ENCODE results near the gene ZNF134.

The ZNF134 gene

DNA sequence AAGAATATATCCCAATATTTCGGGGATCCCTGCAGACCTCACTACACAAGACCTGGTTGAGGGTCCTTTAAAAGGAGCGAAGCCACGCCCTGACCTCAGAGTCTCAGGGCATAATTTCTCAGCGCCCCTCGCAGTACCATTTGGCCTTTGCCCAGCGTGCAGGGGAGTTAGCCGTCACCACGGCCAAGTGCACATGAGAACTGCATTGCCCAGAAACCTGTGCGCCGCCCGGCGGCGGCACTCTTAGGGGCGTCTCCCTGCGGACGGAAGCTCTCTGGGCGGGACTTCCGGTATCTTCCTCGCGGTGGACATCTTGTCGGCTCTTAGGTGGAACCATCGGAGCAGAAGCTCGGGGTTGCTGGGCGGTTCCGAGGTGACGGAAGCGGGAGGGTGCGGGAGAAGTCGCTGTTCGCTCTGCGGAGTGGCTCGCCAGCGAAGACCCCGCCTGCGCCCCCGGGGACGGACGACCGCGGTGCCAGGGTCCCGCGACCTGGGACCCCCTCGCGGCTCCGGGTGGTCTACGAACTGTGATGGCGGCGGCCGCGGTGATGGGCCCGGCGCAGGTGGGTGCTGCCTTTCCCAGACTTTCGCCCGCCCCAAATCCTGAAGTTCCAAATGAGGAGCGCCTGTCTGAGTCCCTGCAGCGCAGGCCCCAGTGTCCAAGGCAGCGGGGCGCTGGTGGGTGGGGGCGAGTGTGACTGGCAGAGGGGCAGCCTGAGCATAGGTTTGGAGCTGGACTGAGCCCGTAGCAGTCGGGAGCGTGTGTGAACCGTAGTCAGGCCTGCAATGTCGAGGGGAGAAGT lies at the start of gene ZNF134:
Gene ZNF134 (plus strand): TSS at position 302 of the 803 bp plus-strand sequence. CDS start 5,227 bp downstream, outside the sequence.
- in situ Hi-C loops (cut with MboI; ENCODE audit: low sequenced_read_pairs), result no loop called here

GRCh38 chr19:57566396-57567265 lies 47.4 kb upstream of the ZNF134 start:
- in situ Hi-C loops (cut with MboI; ENCODE audit: low sequenced_read_pairs), result no loop called here

DNA sequence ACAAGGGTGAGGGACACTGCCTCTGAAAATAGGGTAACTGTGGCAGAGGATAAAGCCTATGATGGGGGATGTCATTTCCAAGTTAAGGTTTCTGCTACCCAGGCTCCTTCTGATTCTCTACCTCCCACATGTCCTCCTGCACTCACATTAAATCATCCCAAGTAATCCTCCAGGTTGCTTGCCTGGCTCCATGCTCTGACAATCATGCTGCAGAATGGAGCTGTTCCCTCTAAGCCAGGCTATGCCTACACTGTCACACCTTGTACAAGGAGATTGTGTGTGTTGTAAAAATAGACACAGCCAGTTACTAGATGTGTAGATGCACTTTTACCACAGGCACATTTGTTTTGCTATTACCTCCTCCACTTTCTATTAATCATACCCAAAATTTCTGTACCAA lies 43.3 kb upstream of the ZNF134 start:
- in situ Hi-C loops (cut with MboI; ENCODE audit: low sequenced_read_pairs), result no loop called here

DNA sequence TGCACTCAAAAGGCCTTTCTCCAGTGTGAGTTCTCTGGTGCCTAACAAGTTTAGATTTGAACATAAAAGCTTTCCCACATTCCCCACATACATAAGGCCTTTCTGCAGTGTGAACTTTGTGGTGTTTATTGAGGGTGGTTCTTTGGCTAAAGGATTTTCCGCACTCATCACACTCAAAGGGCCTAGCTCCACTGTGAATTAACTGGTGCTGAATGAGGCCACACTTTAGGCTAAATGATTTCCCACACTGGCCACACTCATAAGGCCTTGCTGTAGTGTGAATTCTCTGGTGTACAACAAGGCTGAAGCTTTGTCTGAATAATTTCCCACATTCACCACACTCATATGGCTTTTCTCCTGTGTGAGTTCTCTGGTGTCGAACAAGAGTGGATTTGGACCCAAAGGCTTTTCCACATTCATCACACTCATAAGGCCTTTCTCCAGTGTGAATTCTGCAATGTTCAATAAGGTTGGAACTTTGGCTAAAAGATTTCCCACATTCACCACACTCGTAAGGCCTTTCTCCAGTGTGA lies 41.6 kb upstream of the ZNF134 start:
- in situ Hi-C loops (cut with MboI; ENCODE audit: low sequenced_read_pairs), result no loop called here

- in situ Hi-C loops (cut with MboI; ENCODE audit: low sequenced_read_pairs), result no loop called here
Measured at GRCh38 chr19:57576661-57577060, 37.4 kb upstream of the ZNF134 start.

- in situ Hi-C loops (cut with MboI; ENCODE audit: low sequenced_read_pairs), result no loop called here
Measured at GRCh38 chr19:57578487-57579205, 35.4 kb upstream of the ZNF134 start, which contains the start of gene ZNF416. TSS of gene ZNF416 (minus strand) at chr19:57578911. CDS start at chr19:57578704, 207 bp downstream.

GRCh38 chr19:57583104-57583520 lies 30.9 kb upstream of the ZNF134 start:
- in situ Hi-C loops (cut with MboI; ENCODE audit: low sequenced_read_pairs), result no loop called here

DNA sequence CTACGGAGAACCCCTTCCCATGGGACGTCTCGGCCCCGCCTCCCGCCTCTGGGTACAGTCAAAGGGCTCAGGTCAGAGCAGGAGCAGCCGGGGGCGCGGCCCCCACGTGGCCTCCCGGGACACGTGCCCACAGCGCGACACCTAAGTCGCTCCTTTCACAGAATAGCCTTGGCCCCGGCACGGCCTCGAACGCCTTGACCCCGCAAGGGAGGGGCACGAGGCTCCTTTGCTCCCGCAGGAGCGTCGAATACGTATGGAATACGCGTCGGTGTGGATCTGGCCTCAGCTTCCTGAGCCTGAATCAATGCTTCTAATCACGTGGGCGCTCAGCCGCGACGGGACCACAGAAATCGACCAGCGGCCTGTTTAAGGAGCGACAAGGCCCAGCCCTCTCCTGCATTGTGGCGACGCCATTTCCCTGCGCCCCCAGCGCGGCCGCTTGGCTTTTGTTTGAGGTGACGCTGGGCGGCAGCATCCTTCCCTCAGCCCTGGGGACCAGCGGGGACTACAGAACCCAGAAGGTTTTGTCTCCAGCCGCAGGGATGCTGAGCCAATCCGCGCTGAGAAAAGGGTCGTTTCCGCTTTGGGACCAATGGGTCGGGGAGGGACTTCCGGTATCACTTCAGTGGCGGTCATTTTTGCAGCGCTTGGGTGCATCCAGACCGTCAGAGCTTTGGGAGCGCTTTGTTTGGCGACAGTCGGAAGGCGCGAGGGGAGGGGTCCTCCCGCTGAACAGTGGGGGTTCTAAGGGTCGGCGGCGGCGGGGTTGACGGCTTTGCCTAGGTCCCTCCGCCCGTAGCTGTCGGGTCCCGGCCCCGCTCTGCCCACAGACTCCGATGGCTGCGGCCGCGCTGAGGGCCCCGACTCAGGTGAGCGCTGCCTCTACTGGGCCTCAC lies 30.3 kb upstream of the ZNF134 start, which contains the start of gene ZIK1:
Gene ZIK1 (plus strand): TSS at position 625 of the 896 bp plus-strand sequence. CDS start 212 bp downstream, at position 837.
- in situ Hi-C loops (cut with MboI; ENCODE audit: low sequenced_read_pairs), result no loop called here

GRCh38 chr19:57587529-57587928 lies 26.5 kb upstream of the ZNF134 start:
- in situ Hi-C loops (cut with MboI; ENCODE audit: low sequenced_read_pairs), result no loop called here

DNA sequence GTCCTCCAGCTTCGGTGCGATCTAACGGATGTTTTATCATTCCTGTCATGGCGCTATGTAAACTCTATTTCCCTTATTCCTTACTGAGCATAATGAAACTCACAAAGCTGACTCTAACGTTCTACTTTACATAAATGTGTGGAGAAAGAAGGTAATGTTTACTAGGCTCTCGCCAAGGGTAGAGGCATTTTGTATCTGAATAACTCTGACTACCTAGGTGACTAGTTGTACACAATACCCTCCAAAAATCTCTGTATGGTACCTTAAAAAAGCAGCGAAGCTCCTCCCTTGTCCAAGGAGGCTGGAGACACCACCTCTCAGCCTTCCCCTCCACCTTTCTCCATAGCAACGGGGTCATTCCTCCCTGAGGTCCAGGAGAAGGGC lies 14.7 kb upstream of the ZNF134 start:
- in situ Hi-C loops (cut with MboI; ENCODE audit: low sequenced_read_pairs), result no loop called here

DNA sequence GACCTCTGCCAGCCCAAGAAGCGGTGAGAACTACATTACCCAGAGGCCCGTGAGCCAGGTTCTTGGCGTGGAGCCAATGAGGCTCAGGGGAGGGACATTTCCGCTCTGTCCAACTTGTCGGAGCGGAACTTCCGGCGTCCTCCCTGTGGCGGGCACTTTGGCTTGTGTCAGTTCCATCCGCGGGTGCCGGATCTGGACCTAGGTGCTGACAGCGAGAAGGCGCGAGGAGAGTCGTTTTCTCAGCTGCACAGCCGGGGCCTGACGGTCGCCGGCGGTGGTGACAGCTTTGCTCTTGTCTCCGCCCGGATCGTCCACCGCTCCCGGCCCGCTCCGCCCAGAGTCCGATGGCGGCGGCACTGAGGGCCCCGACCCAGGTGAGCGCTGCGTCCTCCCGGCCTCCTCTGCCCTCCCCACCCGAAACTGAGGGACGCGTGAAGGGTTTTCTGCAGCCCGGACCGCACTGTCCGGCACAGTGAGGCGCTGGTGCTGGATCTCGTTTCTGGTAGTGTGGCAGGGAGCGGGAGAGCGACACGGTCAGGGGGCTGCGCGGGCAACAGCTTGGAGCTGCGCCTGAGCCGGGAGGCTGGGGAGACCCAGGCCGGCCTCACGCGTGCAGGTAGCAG lies 14.2 kb upstream of the ZNF134 start, which contains the start of gene ZNF530:
Gene ZNF530 (plus strand): TSS at position 125 of the 623 bp plus-strand sequence. CDS start 4,461 bp downstream, outside the sequence.
- in situ Hi-C loops (cut with MboI; ENCODE audit: low sequenced_read_pairs), result no loop called here

DNA sequence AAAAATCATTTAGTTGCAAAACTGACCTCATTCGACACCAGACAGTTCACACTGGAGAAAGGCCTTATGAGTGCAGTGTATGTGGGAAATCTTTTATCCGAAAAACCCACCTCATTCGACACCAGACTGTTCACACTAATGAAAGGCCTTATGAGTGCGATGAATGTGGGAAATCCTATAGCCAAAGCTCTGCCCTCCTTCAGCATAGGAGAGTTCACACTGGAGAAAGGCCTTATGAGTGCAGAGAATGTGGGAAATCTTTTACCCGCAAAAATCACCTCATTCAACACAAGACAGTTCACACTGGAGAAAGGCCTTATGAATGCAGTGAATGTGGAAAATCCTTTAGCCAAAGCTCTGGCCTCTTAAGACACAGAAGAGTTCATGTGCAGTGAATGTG lies 7.1 kb upstream of the ZNF134 start:
- in situ Hi-C loops (cut with MboI; ENCODE audit: low sequenced_read_pairs), result no loop called here

- in situ Hi-C loops (cut with MboI; ENCODE audit: low sequenced_read_pairs), result no loop called here
Measured at GRCh38 chr19:57611113-57611512, 2.9 kb upstream of the ZNF134 start.

GRCh38 chr19:57615346-57615745 lies 1.3 kb downstream of the ZNF134 start:
- in situ Hi-C loops (cut with MboI; ENCODE audit: low sequenced_read_pairs), result no loop called here

GRCh38 chr19:57620673-57621348 lies 6.8 kb downstream of the ZNF134 start:
- in situ Hi-C loops (cut with MboI; ENCODE audit: low sequenced_read_pairs), result no loop called here

DNA sequence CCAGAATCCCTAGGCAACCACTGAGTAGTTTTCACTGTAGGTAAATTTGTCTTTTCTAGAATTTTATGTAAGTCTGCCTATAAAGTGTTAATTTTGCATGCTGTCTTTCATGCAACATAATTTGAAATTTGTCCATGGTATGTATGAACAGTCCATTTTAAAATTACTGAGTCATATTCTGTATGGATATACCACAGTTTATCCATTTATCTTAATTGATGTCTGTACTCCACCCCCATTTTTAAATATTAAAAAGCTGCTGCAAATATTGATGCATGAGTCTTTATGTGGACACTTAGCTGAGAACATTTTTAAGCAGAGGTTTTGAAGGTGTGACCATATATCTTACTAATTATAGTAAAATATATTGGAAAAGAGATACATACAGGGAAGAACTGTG lies 9.0 kb downstream of the ZNF134 start:
- in situ Hi-C loops (cut with MboI; ENCODE audit: low sequenced_read_pairs), result no loop called here

DNA sequence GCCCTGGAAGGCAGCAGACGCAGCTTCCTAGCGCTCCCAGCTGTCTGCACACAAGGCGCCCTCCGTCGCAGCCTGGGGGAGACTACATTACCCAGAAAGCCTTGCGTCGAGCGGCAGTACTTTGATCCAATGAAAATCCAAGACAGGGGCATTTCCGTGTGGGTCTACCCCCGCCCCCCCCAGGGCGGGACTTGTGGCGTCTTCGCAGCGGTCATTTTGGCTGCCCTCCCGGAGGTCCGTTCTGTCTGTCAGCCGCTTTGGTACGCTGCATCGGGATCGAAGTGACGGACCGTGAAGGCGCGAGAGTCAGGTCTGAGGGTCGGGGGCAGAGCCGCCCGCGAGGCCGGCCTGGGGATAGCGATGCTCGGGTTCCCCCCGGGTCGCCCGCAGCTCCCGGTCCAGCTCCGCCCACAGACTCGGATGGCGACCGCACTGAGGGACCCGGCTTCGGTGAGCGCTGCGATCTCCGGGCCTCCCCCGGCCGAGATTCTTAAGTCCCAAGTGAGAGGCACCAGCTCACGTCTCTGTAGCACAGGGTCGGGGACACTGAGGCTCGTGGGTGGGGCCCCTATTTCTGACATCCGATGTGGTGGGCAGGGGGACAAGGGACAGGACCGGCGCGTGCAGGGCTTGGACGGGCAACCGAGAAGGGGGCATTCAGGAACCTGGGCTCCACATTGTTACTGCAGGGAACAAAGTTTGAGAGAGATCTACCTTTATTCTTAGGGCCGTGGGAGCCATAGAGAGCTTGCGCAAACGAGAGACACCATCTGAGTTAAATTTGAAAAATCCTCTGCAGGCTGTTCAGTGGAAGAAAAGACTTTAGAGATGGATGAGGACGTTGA lies 19.2 kb downstream of the ZNF134 start, which contains the start of gene ZNF211:
Gene ZNF211 (plus strand): TSS at position 182 of the 845 bp plus-strand sequence. CDS start 179 bp downstream, at position 361.
- in situ Hi-C loops (cut with MboI; ENCODE audit: low sequenced_read_pairs), result no loop called here

- in situ Hi-C loops (cut with MboI; ENCODE audit: low sequenced_read_pairs), result no loop called here
Measured at GRCh38 chr19:57633832-57634131, 19.7 kb downstream of the ZNF134 start.
